Measurements from ENCODE around the gene GPRASP1.
"Not testable (repeated sequence)": the region's sequence is repeated elsewhere in the genome, so short reads cannot be mapped to it uniquely, and the experiment has no call there.

DNA sequence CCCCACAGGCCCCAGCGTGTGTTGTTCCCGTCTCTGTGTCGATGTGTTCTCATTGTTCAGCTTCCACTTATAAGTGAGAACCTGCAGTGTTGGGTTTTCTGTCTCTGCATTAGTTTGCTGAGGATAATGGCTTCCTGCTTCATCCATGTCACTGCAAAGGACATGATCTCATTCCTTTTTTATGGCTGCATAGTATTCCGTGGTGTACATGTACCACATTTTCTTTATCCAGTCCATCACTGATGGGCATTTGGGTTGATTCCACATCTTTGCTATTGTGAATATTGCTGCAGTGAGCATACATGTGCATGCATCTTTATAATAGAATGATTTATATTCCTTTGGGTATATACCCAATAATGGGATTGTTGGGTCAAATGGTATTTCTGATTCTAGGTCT is 12.5 kb downstream of the GPRASP1 start:
- TF ChIP-seq, protein P1, sequence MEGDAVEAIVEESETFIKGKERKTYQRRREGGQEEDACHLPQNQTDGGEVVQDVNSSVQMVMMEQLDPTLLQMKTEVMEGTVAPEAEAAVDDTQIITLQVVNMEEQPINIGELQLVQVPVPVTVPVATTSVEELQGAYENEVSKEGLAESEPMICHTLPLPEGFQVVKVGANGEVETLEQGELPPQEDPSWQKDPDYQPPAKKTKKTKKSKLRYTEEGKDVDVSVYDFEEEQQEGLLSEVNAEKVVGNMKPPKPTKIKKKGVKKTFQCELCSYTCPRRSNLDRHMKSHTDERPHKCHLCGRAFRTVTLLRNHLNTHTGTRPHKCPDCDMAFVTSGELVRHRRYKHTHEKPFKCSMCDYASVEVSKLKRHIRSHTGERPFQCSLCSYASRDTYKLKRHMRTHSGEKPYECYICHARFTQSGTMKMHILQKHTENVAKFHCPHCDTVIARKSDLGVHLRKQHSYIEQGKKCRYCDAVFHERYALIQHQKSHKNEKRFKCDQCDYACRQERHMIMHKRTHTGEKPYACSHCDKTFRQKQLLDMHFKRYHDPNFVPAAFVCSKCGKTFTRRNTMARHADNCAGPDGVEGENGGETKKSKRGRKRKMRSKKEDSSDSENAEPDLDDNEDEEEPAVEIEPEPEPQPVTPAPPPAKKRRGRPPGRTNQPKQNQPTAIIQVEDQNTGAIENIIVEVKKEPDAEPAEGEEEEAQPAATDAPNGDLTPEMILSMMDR (conservative IDR thresholded peaks at IDR 0.05; ENCODE audit: low read depth, low read length): not testable (repeated sequence)
- TF ChIP-seq EZH2 (IDR thresholded peaks at IDR 0.05; ENCODE audit: low read length, unreplicated experiment); EZH2phosphoT487 (IDR thresholded peaks at IDR 0.05; ENCODE audit: borderline replicate concordance, low read length): not testable (repeated sequence)
